Left lung (tissue), 14 donors: Measurements from ENCODE around the gene PMEPA1. TPM values are rescaled to one million over a fixed set of nuclear protein-coding genes. Genes with fewer than 3 reads are reported as not detected.

Experiments
- ATAC-seq: fragments of 200-7000 bp; cut with Tn5 transposase; one replicate; pipeline ENCODE4 v1.9.1; 2020; ENCODE audit warnings: moderate library complexity
- DNase-seq, 4 donors: peaks; one replicate each; pipeline ENCODE4 v3.0.0-alpha.2; 2013 to 2020
- H3K27ac ChIP-seq, 2 donors: fragments of 200-600 bp; sonication (generic) in 1 of 2; one replicate each; pipeline versions ENCODE4 v1.5.0 to v1.8.0; 2020 to 2021
- H3K27me3 ChIP-seq, 2 donors: fragments of 200-600 bp; sonication (generic) in 1 of 2; one replicate each; pipeline versions ENCODE4 v1.5.0 to v1.8.0; 2020 to 2021
- H3K36me3 ChIP-seq, 2 donors: fragments of 200-600 bp; sonication (generic) in 1 of 2; one replicate each; pipeline versions ENCODE4 v1.5.0 to v1.8.0; 2020 to 2021
- H3K4me1 ChIP-seq, 2 donors: fragments of 200-600 bp; one replicate each; pipeline ENCODE4 v1.8.0; 2021
- H3K4me3 ChIP-seq, 2 donors: fragments of 200-600 bp; sonication (generic) in 1 of 2; one replicate each; pipeline versions ENCODE4 v1.5.0 to v1.8.0; 2020 to 2021; ENCODE audit warnings: mild to moderate bottlenecking in 1 of 2
- H3K9me3 ChIP-seq, 2 donors: fragments of 200-600 bp; sonication (generic) in 1 of 2; one replicate each; pipeline versions ENCODE4 v1.5.0 to v1.8.0; 2020 to 2021
- intact Hi-C, 2 donors: fragments of 100-400 bp; cut with DNase I; formaldehyde crosslinking; loops; one replicate each; pipeline versions ENCODE4 v1.11.2 to v1.14.2; 2022
- long read RNA-seq, 12 donors: library from polyadenylated mRNA in 2 of 12; unstranded in 2 of 12; transcript quantifications; one replicate each; pipeline ENCODE4 v2.0.0 and lab custom pipeline, GENCODE V29; 2019 to 2026
- polyA plus RNA-seq, 6 donors: library from polyadenylated mRNA; unstranded; fragments of 120-200 nt; gene quantifications; one replicate each; pipeline ENCODE4 v1.2.1, GENCODE V29; 2013; ENCODE audit not compliant: insufficient read length in 6 of 6
- total RNA-seq, 2 donors: library from RNA; stranded (reverse); fragmentation: NEBNext Ultra II Directional; extraction: Animal tissue kit (Norgen Biotek cat#: 25700); gene quantifications; one replicate each; pipeline ENCODE4 v1.2.1, GENCODE V29; 2021
- TF ChIP-seq, protein P1 (sequence below), 2 donors: fragments of 200-600 bp; sonication (generic) in 1 of 2; IDR thresholded peaks; one replicate each; pipeline versions ENCODE4 v1.5.0 to v1.8.0; 2021; ENCODE audit warnings: antibody characterized with exemption in 2 of 2
- donor health status: DM: no; HTN: yes; CAD: no.
- donor health status: DM: no; HTN: no; CAD: no.

Gene PMEPA1, protein sequence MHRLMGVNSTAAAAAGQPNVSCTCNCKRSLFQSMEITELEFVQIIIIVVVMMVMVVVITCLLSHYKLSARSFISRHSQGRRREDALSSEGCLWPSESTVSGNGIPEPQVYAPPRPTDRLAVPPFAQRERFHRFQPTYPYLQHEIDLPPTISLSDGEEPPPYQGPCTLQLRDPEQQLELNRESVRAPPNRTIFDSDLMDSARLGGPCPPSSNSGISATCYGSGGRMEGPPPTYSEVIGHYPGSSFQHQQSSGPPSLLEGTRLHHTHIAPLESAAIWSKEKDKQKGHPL
- total RNA-seq (100 to 1,000 TPM in 1 of 2 donors, 10 to 100 TPM in 1; 41.0 to 109 TPM), polyA plus RNA-seq (10 to 100 TPM; 19.4 to 39.5 (median 24.9) TPM)
- long read RNA-seq, donor 1, full-length matches to known transcripts: 19 of 19 reads
- long read RNA-seq, donor 1, partial matches to known transcripts: 0 of 19 reads
- long read RNA-seq, donor 1, other reads (novel, unspliced or antisense): 0 of 19 reads
- long read RNA-seq, donor 2, full-length matches to known transcripts: 18 of 18 reads
- long read RNA-seq, donor 2, partial matches to known transcripts: 0 of 18 reads
- long read RNA-seq, donor 2, other reads (novel, unspliced or antisense): 0 of 18 reads
- long read RNA-seq, donor 3, full-length matches to known transcripts: 12 of 12 reads
- long read RNA-seq, donor 3, partial matches to known transcripts: 0 of 12 reads
- long read RNA-seq, donor 3, other reads (novel, unspliced or antisense): 0 of 12 reads
- long read RNA-seq, donor 4, full-length matches to known transcripts: 20 of 32 reads
- long read RNA-seq, donor 4, partial matches to known transcripts: 2 of 32 reads
- long read RNA-seq, donor 4, other reads (novel, unspliced or antisense): 10 of 32 reads
- long read RNA-seq, donor 5, full-length matches to known transcripts: 20 of 20 reads
- long read RNA-seq, donor 5, partial matches to known transcripts: 0 of 20 reads
- long read RNA-seq, donor 5, other reads (novel, unspliced or antisense): 0 of 20 reads
- long read RNA-seq, donor 6, full-length matches to known transcripts: 14 of 14 reads
- long read RNA-seq, donor 6, partial matches to known transcripts: 0 of 14 reads
- long read RNA-seq, donor 6, other reads (novel, unspliced or antisense): 0 of 14 reads
- long read RNA-seq, donor 7, full-length matches to known transcripts: 8 of 8 reads
- long read RNA-seq, donor 7, partial matches to known transcripts: 0 of 8 reads
- long read RNA-seq, donor 7, other reads (novel, unspliced or antisense): 0 of 8 reads
- long read RNA-seq, donor 8, full-length matches to known transcripts: 21 of 21 reads
- long read RNA-seq, donor 8, partial matches to known transcripts: 0 of 21 reads
- long read RNA-seq, donor 8, other reads (novel, unspliced or antisense): 0 of 21 reads
- long read RNA-seq, donor 9: 0 reads
- long read RNA-seq, donor 10, full-length matches to known transcripts: 9 of 13 reads
- long read RNA-seq, donor 10, partial matches to known transcripts: 1 of 13 reads
- long read RNA-seq, donor 10, other reads (novel, unspliced or antisense): 3 of 13 reads
- long read RNA-seq, donor 11, full-length matches to known transcripts: 11 of 27 reads
- long read RNA-seq, donor 11, partial matches to known transcripts: 16 of 27 reads
- long read RNA-seq, donor 11, other reads (novel, unspliced or antisense): 0 of 27 reads
- long read RNA-seq, donor 12, full-length matches to known transcripts: 15 of 15 reads
- long read RNA-seq, donor 12, partial matches to known transcripts: 0 of 15 reads
- long read RNA-seq, donor 12, other reads (novel, unspliced or antisense): 0 of 15 reads

DNA sequence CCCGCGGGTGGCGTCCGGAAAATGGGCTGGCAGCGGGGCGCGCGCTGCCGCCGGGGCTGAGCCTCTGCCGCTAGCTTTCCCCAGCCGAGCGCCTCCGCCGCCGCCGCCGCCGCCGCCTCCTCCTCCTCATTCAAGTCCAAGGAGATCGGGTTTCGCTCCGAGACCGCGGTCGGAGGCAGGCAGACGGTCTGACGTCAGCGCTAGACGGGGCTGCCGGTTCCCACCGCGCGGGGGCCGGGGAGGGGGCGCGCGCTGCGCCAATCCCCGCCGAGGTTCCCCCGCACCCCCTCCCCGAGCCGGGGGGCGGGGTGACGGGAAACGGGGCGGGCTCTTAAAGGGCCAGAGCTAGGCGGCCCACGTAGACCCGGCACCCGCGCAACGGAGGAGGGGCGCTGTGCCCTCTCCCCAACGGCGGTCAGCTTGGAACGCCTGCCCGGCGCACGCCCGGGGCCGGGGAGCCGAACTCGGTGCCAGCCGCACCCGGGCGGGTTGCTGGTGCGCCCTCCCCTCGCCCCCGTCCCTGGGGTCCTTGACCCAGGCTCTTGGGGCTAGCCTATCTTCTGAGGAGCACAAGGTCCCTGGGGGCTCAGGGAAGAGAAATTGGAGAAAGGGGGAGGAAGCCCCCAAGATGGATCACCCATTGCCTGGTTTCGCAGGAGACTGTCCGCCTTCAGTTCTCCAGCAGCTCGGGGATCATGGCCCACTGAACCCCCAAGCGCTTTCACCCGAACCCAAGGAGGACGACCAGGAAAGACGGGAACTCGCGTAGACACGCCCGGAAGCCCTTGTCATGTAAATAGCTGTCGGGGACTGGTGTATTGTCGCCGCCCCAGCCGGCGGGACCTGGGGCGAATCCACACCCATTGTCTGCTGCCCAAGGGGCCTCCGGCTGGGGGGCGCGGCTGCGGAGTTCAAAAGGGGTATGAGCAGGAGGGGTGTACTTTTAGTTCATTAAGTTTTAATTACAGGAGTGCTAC, at the start of gene PMEPA1:
PMEPA1 (minus strand) TSS at position 193 of the 977 bp plus-strand sequence. CDS start 433 bp downstream, outside the sequence.
- Histone ChIP-seq H3K27me3 (peaks cover 0 to 39% of the 10 kb centered on the region in 2 donors), H3K4me1 (peaks cover 21 to 55% of the 10 kb centered on the region in 2 donors), H3K9me3 (no peaks in the 10 kb centered on the region), H3K27ac (peak within 1 kb of the TSS; percentile 87 to 91), H3K4me3 (peak within 1 kb of the TSS; percentile 60 to 79), H3K36me3 (no peaks in the 10 kb centered on the region)
- DNase-seq (peak; percentile 92 to 97 (median 94)), ATAC-seq (peak; percentile 92)
- intact Hi-C loops: no loop called here
- TF ChIP-seq, protein P1, sequence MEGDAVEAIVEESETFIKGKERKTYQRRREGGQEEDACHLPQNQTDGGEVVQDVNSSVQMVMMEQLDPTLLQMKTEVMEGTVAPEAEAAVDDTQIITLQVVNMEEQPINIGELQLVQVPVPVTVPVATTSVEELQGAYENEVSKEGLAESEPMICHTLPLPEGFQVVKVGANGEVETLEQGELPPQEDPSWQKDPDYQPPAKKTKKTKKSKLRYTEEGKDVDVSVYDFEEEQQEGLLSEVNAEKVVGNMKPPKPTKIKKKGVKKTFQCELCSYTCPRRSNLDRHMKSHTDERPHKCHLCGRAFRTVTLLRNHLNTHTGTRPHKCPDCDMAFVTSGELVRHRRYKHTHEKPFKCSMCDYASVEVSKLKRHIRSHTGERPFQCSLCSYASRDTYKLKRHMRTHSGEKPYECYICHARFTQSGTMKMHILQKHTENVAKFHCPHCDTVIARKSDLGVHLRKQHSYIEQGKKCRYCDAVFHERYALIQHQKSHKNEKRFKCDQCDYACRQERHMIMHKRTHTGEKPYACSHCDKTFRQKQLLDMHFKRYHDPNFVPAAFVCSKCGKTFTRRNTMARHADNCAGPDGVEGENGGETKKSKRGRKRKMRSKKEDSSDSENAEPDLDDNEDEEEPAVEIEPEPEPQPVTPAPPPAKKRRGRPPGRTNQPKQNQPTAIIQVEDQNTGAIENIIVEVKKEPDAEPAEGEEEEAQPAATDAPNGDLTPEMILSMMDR (IDR thresholded peaks at IDR 0.05): no peak

DNA sequence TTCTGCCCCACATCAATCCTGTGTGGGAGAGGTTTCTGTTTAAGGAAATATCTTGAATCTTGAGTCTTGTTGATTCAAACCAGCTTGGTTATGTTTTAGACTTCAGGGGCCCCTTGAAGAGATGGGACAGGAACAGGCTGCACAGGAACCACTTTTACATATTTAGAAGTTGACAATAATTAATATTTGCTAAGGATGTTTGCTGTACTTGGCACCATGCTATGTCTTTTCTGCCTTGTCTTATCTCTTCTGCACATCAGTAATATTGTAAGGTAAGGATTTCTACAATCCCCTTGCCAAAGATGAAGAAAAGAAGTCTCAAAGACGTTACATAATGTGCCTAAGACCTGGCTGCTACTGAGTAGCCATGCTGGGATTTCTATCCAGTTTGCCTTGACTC, 48.0 kb upstream of the PMEPA1 start:
- H3K36me3 ChIP-seq: no peaks in the 10 kb centered on the region
- DNase-seq: no peak
- intact Hi-C loops: no loop called here
- no peaks in the 10 kb centered on the region for H3K27me3 ChIP-seq
- ATAC-seq: no peak
- H3K4me3 ChIP-seq: no peak overlapping the region
- H3K4me1 ChIP-seq: no peaks in the 10 kb centered on the region
- no peak overlapping the region for H3K27ac ChIP-seq
- no peaks in the 10 kb centered on the region for H3K9me3 ChIP-seq
- TF ChIP-seq, protein P1 (IDR thresholded peaks at IDR 0.05): no peak

DNA sequence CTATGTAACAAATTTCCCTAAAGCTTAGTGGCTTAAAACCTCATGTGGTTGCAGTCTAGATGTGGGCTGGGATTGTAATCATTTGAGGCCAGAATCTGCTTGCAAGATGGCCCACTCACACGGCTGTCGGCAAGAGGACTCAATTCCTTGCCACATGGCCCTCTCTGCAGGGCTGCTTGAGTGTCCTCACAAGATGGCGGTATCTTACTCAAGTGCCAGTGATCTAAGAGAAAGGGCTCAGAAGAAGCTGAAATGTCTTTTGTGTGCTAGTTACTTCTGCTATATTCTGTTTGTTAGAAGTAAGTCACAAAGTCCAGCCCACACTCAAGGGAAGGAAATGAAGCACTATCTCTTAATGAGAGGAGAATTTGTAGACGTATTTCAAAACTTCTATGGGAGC, 47.1 kb upstream of the PMEPA1 start:
- no peaks in the 10 kb centered on the region for H3K4me1 ChIP-seq
- H3K9me3 ChIP-seq: no peaks in the 10 kb centered on the region
- H3K36me3 ChIP-seq: no peaks in the 10 kb centered on the region
- DNase-seq (peak in 1 of 4 donors; percentile 4), ATAC-seq (no peak)
- no peak overlapping the region for H3K4me3 ChIP-seq
- TF ChIP-seq, protein P1 (IDR thresholded peaks at IDR 0.05): no peak
- intact Hi-C loops: no loop called here
- H3K27me3 ChIP-seq: no peaks in the 10 kb centered on the region
- no peak overlapping the region for H3K27ac ChIP-seq

DNA sequence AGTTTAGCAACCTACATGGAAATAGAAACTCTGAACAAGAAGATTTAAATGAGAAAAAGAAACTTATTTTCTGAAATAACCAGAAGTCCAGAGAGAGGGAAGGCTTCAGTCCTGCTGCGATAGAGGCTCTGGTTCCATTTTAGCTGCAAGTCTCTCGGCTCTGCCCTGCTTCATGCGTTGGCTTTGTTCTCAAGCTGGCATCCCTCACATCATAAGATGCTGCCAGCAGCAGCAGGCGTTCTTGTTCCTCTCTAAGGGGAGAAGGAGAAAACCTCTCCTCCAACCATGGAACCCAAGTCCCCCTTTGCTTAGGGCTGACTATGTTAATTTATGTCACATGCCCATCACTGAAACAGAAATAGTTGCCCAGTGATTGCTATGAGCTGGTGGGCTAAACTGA, 46.4 kb upstream of the PMEPA1 start:
- no peaks in the 10 kb centered on the region for H3K9me3 ChIP-seq
- H3K4me1 ChIP-seq: no peaks in the 10 kb centered on the region
- DNase-seq (peak in 1 of 4 donors; percentile 10), ATAC-seq (no peak)
- H3K4me3 ChIP-seq: no peak overlapping the region
- intact Hi-C loops: no loop called here
- TF ChIP-seq, protein P1 (IDR thresholded peaks at IDR 0.05): no peak
- H3K36me3 ChIP-seq: no peaks in the 10 kb centered on the region
- no peaks in the 10 kb centered on the region for H3K27me3 ChIP-seq
- H3K27ac ChIP-seq: no peak overlapping the region
